Adipose tissue (tissue), 3 donors: ENCODE results near the gene SMYD4. TPM values are rescaled to one million over a fixed set of nuclear protein-coding genes. Genes with fewer than 3 reads are reported as not detected.
"Not testable (repeated sequence)": the region's sequence is repeated elsewhere in the genome, so short reads cannot be mapped to it uniquely, and the experiment has no call there.

ENCODE experiments used
- H3K27ac ChIP-seq: one replicate; pipeline ENCODE4 v1.5.1; 2013; ENCODE audit warnings: low read depth, low read length
- WGBS, 3 donors: extraction: QIAGEN DNeasy Blood & Tissue Kit; methylation state at CpG; one replicate each; pipeline ENCODE4 v1.1.7; 2013; 5-methylcytosine and 5-hydroxymethylcytosine counted together
- polyA plus RNA-seq, 3 donors: library from polyadenylated mRNA; stranded (reverse); fragments of 200-250 nt; gene quantifications; one replicate each; pipeline ENCODE4 v1.2.3, GENCODE V29; 2013
- donor health status: healthy with polysubstance abuse.
- donor health status: Bipolar disorder and iron deficiency.
- donor health status: healthy.

SMYD4 gene
- polyA plus RNA-seq, 3 donors = 4.8 to 12.8 (median 8.3) TPM

GRCh38 chr17:1744551-1745512 is 84.9 kb downstream of the SMYD4 start:
- no peak overlapping the region for H3K27ac ChIP-seq
- 72 to 76% (median 74%) methylated on average over 22 to 29 of the region's 29 CpGs for WGBS, 3 donors

GRCh38 chr17:1743088-1743439 is 86.6 kb downstream of the SMYD4 start:
- 58 to 100% (median 81%) methylated on average over 2 of the region's 2 CpGs for WGBS, 3 donors
- H3K27ac ChIP-seq = no peak overlapping the region

GRCh38 chr17:1742371-1743087 is 87.2 kb downstream of the SMYD4 start, which contains the start of gene SERPINF2:
SERPINF2 (plus strand) TSS chr17:1742871; CDS start chr17:1744996, 2,125 bp downstream.
- 49 to 62% (median 59%) methylated on average over 9 to 10 of the region's 10 CpGs for WGBS, 3 donors
- H3K27ac ChIP-seq = no peak within 1 kb of the TSS

GRCh38 chr17:1741899-1742298 is 87.8 kb downstream of the SMYD4 start:
- WGBS, 3 donors = 81 to 91% (median 90%) methylated on average over 7 of the region's 7 CpGs
- not testable (repeated sequence) for H3K27ac ChIP-seq

GRCh38 chr17:1737531-1738291 is 92.0 kb downstream of the SMYD4 start:
- 91 to 93% (median 91%) methylated on average over 21 of the region's 21 CpGs for WGBS, 3 donors
- H3K27ac ChIP-seq = no peak overlapping the region

GRCh38 chr17:1736348-1737281 is 93.1 kb downstream of the SMYD4 start:
- H3K27ac ChIP-seq = no peak overlapping the region
- 55 to 58% (median 58%) methylated on average over 25 of the region's 25 CpGs for WGBS, 3 donors

- H3K27ac ChIP-seq = no peak overlapping the region
- 86 to 87% (median 86%) methylated on average over 14 to 17 of the region's 17 CpGs for WGBS, 3 donors
Observed at GRCh38 chr17:1735834-1736347, 93.8 kb downstream of the SMYD4 start.

- WGBS, 3 donors = 95 to 98% (median 96%) methylated on average over 10 of the region's 10 CpGs
- no peak overlapping the region for H3K27ac ChIP-seq
Observed at GRCh38 chr17:1735418-1735817, 94.3 kb downstream of the SMYD4 start.

GRCh38 chr17:1733759-1734158 is 95.9 kb downstream of the SMYD4 start:
- 94 to 97% (median 94%) methylated on average over 36 to 38 of the region's 38 CpGs for WGBS, 3 donors
- no peak overlapping the region for H3K27ac ChIP-seq

GRCh38 chr17:1732833-1733321 is 96.8 kb downstream of the SMYD4 start:
- 57 to 89% (median 67%) methylated on average over 11 of the region's 11 CpGs for WGBS, 3 donors
- H3K27ac ChIP-seq = no peak overlapping the region

GRCh38 chr17:1732241-1732832 is 97.4 kb downstream of the SMYD4 start:
- H3K27ac ChIP-seq = no peak overlapping the region
- WGBS, 3 donors = 91 to 96% (median 94%) methylated on average over 22 of the region's 22 CpGs

- H3K27ac ChIP-seq = no peak overlapping the region
- 75 to 88% (median 79%) methylated on average over 10 of the region's 10 CpGs for WGBS, 3 donors
Observed at GRCh38 chr17:1731194-1731506, 98.6 kb downstream of the SMYD4 start.

- WGBS, 3 donors = 69 to 87% (median 74%) methylated on average over 39 to 40 of the region's 40 CpGs
- H3K27ac ChIP-seq = peak overlapping the region; percentile 5
Observed at GRCh38 chr17:1730326-1731193, 99.1 kb downstream of the SMYD4 start.

GRCh38 chr17:1729966-1730325 is 99.8 kb downstream of the SMYD4 start:
- WGBS, 3 donors = 37 to 81% (median 48%) methylated on average over 15 of the region's 15 CpGs
- no peak overlapping the region for H3K27ac ChIP-seq
